GM12892 (cell line): ENCODE data around the gene LONRF3.

ENCODE experiments used
- POLR2A ChIP-seq: IDR thresholded peaks from 2 replicates; pipeline ENCODE4 v1.6.1; 2011; ENCODE audit warnings: low read depth, low read length, control low read depth
- POLR2AphosphoS5 ChIP-seq: IDR thresholded peaks from 2 replicates; pipeline ENCODE4 v1.6.1; 2011; ENCODE audit warnings: low read depth, low read length, control low read depth
- TAF1 ChIP-seq: IDR thresholded peaks from 2 replicates; pipeline ENCODE4 v1.6.1; 2011; ENCODE audit warnings: low read depth, mild to moderate bottlenecking, control low read depth, low read length, borderline replicate concordance

DNA sequence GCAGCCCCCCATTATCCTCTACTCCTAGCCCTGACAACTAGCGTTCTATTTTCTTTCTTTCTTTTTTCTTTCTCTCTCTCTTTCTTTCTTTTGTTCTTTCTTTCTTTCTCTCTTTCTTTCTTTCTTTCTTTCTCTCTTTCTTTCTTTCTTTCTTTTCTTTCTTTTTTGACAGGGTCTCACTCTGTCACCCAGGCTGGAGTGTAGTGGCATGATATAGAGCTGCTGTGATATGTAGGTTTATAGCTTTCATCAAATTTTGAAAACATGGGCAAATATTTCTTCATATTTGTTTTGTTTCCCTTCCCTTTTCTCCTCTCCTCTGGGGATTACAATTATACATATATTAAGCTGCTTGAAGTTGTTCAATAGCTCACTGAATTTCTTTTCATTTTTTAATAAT, 39.1 kb upstream of the LONRF3 start:
- TF ChIP-seq POLR2A (no peak), POLR2AphosphoS5 (no peak), TAF1 (no peak)
